Endothelial cell of umbilical vein (primary cell): ENCODE results near the gene SH3PXD2A.

Experiments used
- CTCF ChIP-seq, 2 donors: IDR thresholded peaks; 1 replicate in 1 of 2; 2 replicates in 1 of 2; pipeline ENCODE4 v1.5.1; 2011; ENCODE audit warnings: low read length in 2 of 2, mild to moderate bottlenecking in 2 of 2, moderate library complexity in 2 of 2, control low read depth in 1 of 2, inconsistent platforms in 1 of 2, low read depth in 1 of 2; ENCODE audit not compliant: insufficient read depth in 1 of 2; ENCODE audit errors: extremely low read depth in 1 of 2
- EZH2 ChIP-seq: IDR thresholded peaks from 2 replicates; pipeline ENCODE4 v1.6.1; 2012; ENCODE audit warnings: borderline replicate concordance, low read depth, mild to moderate bottlenecking, moderate library complexity, low read length, inconsistent platforms; ENCODE audit not compliant: severe bottlenecking
- FOS ChIP-seq: IDR thresholded peaks from 2 replicates; pipeline ENCODE4 v1.6.1; 2011; ENCODE audit warnings: mild to moderate bottlenecking, low read length, moderate library complexity, borderline replicate concordance; ENCODE audit not compliant: insufficient read depth
- JUN ChIP-seq: IDR thresholded peaks from 2 replicates; pipeline ENCODE4 v1.6.1; 2011; ENCODE audit warnings: borderline replicate concordance, low read depth; ENCODE audit not compliant: insufficient read length, insufficient read depth
- MAX ChIP-seq: IDR thresholded peaks from 2 replicates; pipeline ENCODE4 v1.6.1; 2011; ENCODE audit not compliant: insufficient read depth, insufficient read length
- POLR2A ChIP-seq: IDR thresholded peaks from 2 replicates; pipeline ENCODE4 v1.6.1; 2012; ENCODE audit warnings: low read depth, mild to moderate bottlenecking, control low read depth, low read length
- POLR2AphosphoS5 ChIP-seq: IDR thresholded peaks from 2 replicates; pipeline ENCODE4 v1.6.1; 2012; ENCODE audit warnings: low read depth, mild to moderate bottlenecking, control low read depth, low read length, moderate library complexity; ENCODE audit not compliant: insufficient read depth

- TF ChIP-seq CTCF (IDR thresholded peaks at IDR 0.05; ENCODE audit: extremely low read depth in 1 of 2, insufficient read depth in 1 of 2, low read depth in 1 of 2, low read length in 2 of 2) (no peak), EZH2 (no peak), MAX (no peak), POLR2A (no peak), FOS (no peak), JUN (no peak), POLR2AphosphoS5 (no peak)
Measured at GRCh38 chr10:103654925-103655324, 200.5 kb downstream of the SH3PXD2A start.
